CD14-positive monocyte (primary cell): Measurements from ENCODE around the gene KCTD13. TPM values are rescaled to one million over a fixed set of nuclear protein-coding genes. Genes with fewer than 3 reads are reported as not detected.

Experiments
- DNase-seq, 3 donors: peaks; one replicate each; pipeline ENCODE4 v3.0.0-alpha.2; 2011 to 2022
- H2AFZ ChIP-seq: 2 replicates; pipeline ENCODE4 v1.6.0; 2012; ENCODE audit warnings: mild to moderate bottlenecking, low read depth, low read length, inconsistent platforms; ENCODE audit not compliant: insufficient read depth, poor library complexity, severe bottlenecking
- H3K27ac ChIP-seq, 2 donors: 1 replicate in 1 of 2; 2 replicates in 1 of 2; pipeline ENCODE4 v1.5.1; 2012 to 2013; ENCODE audit warnings: low read length in 2 of 2, control low read depth in 1 of 2, inconsistent platforms in 1 of 2, low read depth in 1 of 2, mild to moderate bottlenecking in 1 of 2
- H3K27me3 ChIP-seq, 2 donors: one replicate each; pipeline versions ENCODE4 v1.6.0 to v1.6.1; 2011 to 2013; ENCODE audit warnings: low read length in 2 of 2; ENCODE audit not compliant: control insufficient read depth in 2 of 2, insufficient read depth in 2 of 2
- H3K36me3 ChIP-seq, 2 donors: replicated peaks in 1 of 2; 1 replicate in 1 of 2; 2 replicates in 1 of 2; pipeline versions ENCODE4 v1.5.1 to v1.6.1; 2012 to 2013; ENCODE audit warnings: low read length in 2 of 2, control low read depth in 1 of 2, inconsistent platforms in 1 of 2, mild to moderate bottlenecking in 1 of 2; ENCODE audit not compliant: insufficient read depth in 2 of 2, control insufficient read depth in 1 of 2
- H3K4me1 ChIP-seq, 2 donors: 1 replicate in 1 of 2; 2 replicates in 1 of 2; pipeline versions ENCODE4 v1.5.1 to v1.6.1; 2012 to 2013; ENCODE audit warnings: low read length in 2 of 2, control low read depth in 1 of 2, inconsistent platforms in 1 of 2, mild to moderate bottlenecking in 1 of 2, moderate library complexity in 1 of 2; ENCODE audit not compliant: insufficient read depth in 2 of 2, control insufficient read depth in 1 of 2
- H3K4me2 ChIP-seq: replicated peaks from 2 replicates; pipeline ENCODE3; 2012; ENCODE audit warnings: low read length, moderate library complexity, mild to moderate bottlenecking; ENCODE audit not compliant: poor library complexity, severe bottlenecking; ENCODE audit errors: extremely low read depth
- H3K4me3 ChIP-seq, 3 experiments: fragments of 200-600 bp in 1 of 3; sonication (generic) in 1 of 3; replicated peaks in 1 of 3; 1 replicate in 2 of 3; 2 replicates in 1 of 3; pipeline ENCODE4 v1.5.1; 2011 to 2013; ENCODE audit warnings: low read length in 3 of 3, mild to moderate bottlenecking in 3 of 3, control low read depth in 2 of 3, low read depth in 2 of 3, inconsistent platforms in 1 of 3, moderate library complexity in 1 of 3
- H3K79me2 ChIP-seq: 2 replicates; pipeline ENCODE4 v1.6.0; 2012; ENCODE audit warnings: mild to moderate bottlenecking, control low read depth, inconsistent platforms, low read length, moderate library complexity; ENCODE audit not compliant: insufficient read depth
- H3K9ac ChIP-seq: 2 replicates; pipeline ENCODE4 v1.6.0; 2017; ENCODE audit warnings: low read length, mild to moderate bottlenecking; ENCODE audit not compliant: insufficient read depth, poor library complexity, severe bottlenecking
- H3K9me3 ChIP-seq, 2 donors: replicated peaks in 1 of 2; 1 replicate in 1 of 2; 2 replicates in 1 of 2; pipeline versions ENCODE4 v1.5.1 to v1.6.1; 2012 to 2013; ENCODE audit warnings: low read length in 2 of 2, control low read depth in 1 of 2; ENCODE audit not compliant: control insufficient read depth in 1 of 2, insufficient read depth in 1 of 2
- H4K20me1 ChIP-seq: 2 replicates; pipeline ENCODE4 v1.6.0; 2012; ENCODE audit warnings: mild to moderate bottlenecking, low read length, control low read depth, moderate library complexity; ENCODE audit not compliant: insufficient read depth
- H3K27ac Mint-ChIP-seq, 7 donors: one replicate each; pipeline ENCODE4 v1.8.0; 2020; ENCODE audit warnings: mild to moderate bottlenecking in 7 of 7, mixed read lengths in 7 of 7, moderate library complexity in 6 of 7, inconsistent platforms in 2 of 7
- H3K27me3 Mint-ChIP-seq, 3 donors: one replicate each; pipeline ENCODE4 v1.8.0; 2021 to 2022; ENCODE audit warnings: low read depth in 3 of 3, mild to moderate bottlenecking in 3 of 3, mixed read lengths in 3 of 3, moderate library complexity in 3 of 3, inconsistent platforms in 1 of 3
- H3K36me3 Mint-ChIP-seq, 2 donors: one replicate each; pipeline ENCODE4 v1.8.0; 2020; ENCODE audit warnings: mixed read lengths in 2 of 2, inconsistent platforms in 1 of 2, mild to moderate bottlenecking in 1 of 2
- H3K4me1 Mint-ChIP-seq: one replicate; pipeline ENCODE4 v1.8.0; 2020; ENCODE audit warnings: mild to moderate bottlenecking, mixed read lengths
- H3K4me3 Mint-ChIP-seq, 2 donors: one replicate each; pipeline ENCODE4 v1.8.0; 2020; ENCODE audit warnings: mild to moderate bottlenecking in 2 of 2, mixed read lengths in 2 of 2, moderate library complexity in 1 of 2
- H3K9me3 Mint-ChIP-seq, 7 donors: one replicate each; pipeline ENCODE4 v1.8.0; 2020 to 2022; ENCODE audit warnings: mixed read lengths in 7 of 7, mild to moderate bottlenecking in 6 of 7, moderate library complexity in 6 of 7, inconsistent platforms in 2 of 7
- CTCF ChIP-seq: fragments of 200-600 bp; IDR thresholded peaks from one replicate; pipeline ENCODE4 v1.8.0; 2022; ENCODE audit warnings: antibody characterized with exemption, mild to moderate bottlenecking
- WGBS: methylation state at CpG from one replicate; pipeline ENCODE4 v1.1.5; 2013; ENCODE audit warnings: missing lambda C conversion rate; ENCODE audit not compliant: insufficient coverage; 5-methylcytosine and 5-hydroxymethylcytosine counted together
- intact Hi-C, 2 donors: fragments of 100-400 bp; cut with micrococcal nuclease; formaldehyde crosslinking; loops; one replicate each; pipeline versions ENCODE4 v1.15.0 to v1.15.1; 2023
- polyA plus RNA-seq, 3 donors: library from polyadenylated mRNA; depleted of rRNA in 1 of 3; unstranded in 2 of 3; stranded (reverse) in 1 of 3; fragments of 300-500 nt in 2 of 3; fragments of >200 nt in 1 of 3; fragmentation: Illumina TruSeq in 2 of 3; gene quantifications; 1 replicate in 2 of 3; 2 replicates in 1 of 3; pipeline ENCODE4 v1.2.3, GENCODE V29; 2012 to 2021

Gene KCTD13
- polyA plus RNA-seq, 3 donors: 4.0 to 36.6 (median 4.7) TPM

- Histone ChIP-seq H3K79me2 (no peaks in the 10 kb centered on the region), H2AFZ (no peak overlapping the region), H3K4me3 (no peak overlapping the region), H3K27ac (no peak overlapping the region), H3K27me3 (no peaks in the 10 kb centered on the region), H3K9me3 (peaks cover 0 to 4% of the 10 kb centered on the region in 2 donors), H4K20me1 (no peaks in the 10 kb centered on the region), H3K4me2 (no peak overlapping the region), H3K36me3 (no peaks in the 10 kb centered on the region), H3K4me1 (no peaks in the 10 kb centered on the region), H3K9ac (no peak overlapping the region)
- H3K27ac Mint-ChIP-seq: no peak overlapping the region
- no peak for DNase-seq
- H3K9me3 Mint-ChIP-seq: peaks cover 0 to 11% (median 7%) of the 10 kb centered on the region in 7 donors
- H3K4me3 Mint-ChIP-seq: no peak overlapping the region
- no peak for TF ChIP-seq CTCF
- no peaks in the 10 kb centered on the region for H3K4me1 Mint-ChIP-seq
- intact Hi-C loops: loop anchor here (2.0 to 10.0 kb wide), 3 partner anchors 57 to 77 kb away; partner anchors contain the start of gene C16orf92 (in 1 of the 2)
- H3K27me3 Mint-ChIP-seq: peaks cover 0 to 6% (median 3%) of the 10 kb centered on the region in 3 donors
- WGBS: no CpG with 5 or more reads among the region's 2 CpGs
- H3K36me3 Mint-ChIP-seq: no peaks in the 10 kb centered on the region
Measured at GRCh38 chr16:29947897-29948296, 21.9 kb upstream of the KCTD13 start.

- Mint-ChIP-seq H3K4me3 (no peak overlapping the region), H3K27me3 (peaks cover 6 to 12% (median 9%) of the 10 kb centered on the region in 3 donors), H3K9me3 (peaks cover 0 to 9% (median 0%) of the 10 kb centered on the region in 7 donors), H3K27ac (no peak overlapping the region), H3K4me1 (no peaks in the 10 kb centered on the region), H3K36me3 (no peaks in the 10 kb centered on the region)
- Histone ChIP-seq H3K4me1 (no peaks in the 10 kb centered on the region), H3K27ac (no peak overlapping the region), H3K36me3 (no peaks in the 10 kb centered on the region), H2AFZ (no peak overlapping the region), H4K20me1 (no peaks in the 10 kb centered on the region), H3K4me3 (no peak overlapping the region), H3K4me2 (no peak overlapping the region), H3K27me3 (no peaks in the 10 kb centered on the region), H3K9ac (no peak overlapping the region), H3K79me2 (no peaks in the 10 kb centered on the region), H3K9me3 (no peaks in the 10 kb centered on the region)
- DNase-seq: no peak
- intact Hi-C loops: loop anchor here in 1 of 2 donors (10.0 kb wide), 1 partner anchor 81 kb away; the partner anchor contains the start of gene C16orf92
- 91% methylated on average over 8 of the region's 11 CpGs for WGBS
- no peak for TF ChIP-seq CTCF
Measured at GRCh38 chr16:29943846-29944799, 18.1 kb upstream of the KCTD13 start.
